ENCODE results near the gene GAS2. TPM values are rescaled to one million over a fixed set of nuclear protein-coding genes. Genes with fewer than 3 reads are reported as not detected.

The GAS2 gene
- polyA plus RNA-seq, 1 of the 3 experiments (the other 2 are of a cell fraction): 0.72 TPM

GRCh38 chr11:22640862-22641261, 25.5 kb upstream of the GAS2 start:
- POLR2A ChIA-PET: no interaction called here
- CTCF ChIA-PET: interaction anchor here (1.6 kb wide), 1 partner anchor 101 kb away, joined by 3 read pairs; no protein-coding TSS in a partner anchor

More at GRCh38 chr11:22640862-22641261, 25.5 kb upstream of the GAS2 start:
- Histone ChIP-seq H3F3A (replicated peaks; ENCODE audit: insufficient read depth) (no peaks in the 10 kb centered on the region), H3K4me3 (ENCODE audit: low read depth in 2 of 2, low read length in 1 of 2) (no peak overlapping the region), H3K4me1 (ENCODE audit: control insufficient read depth in 1 of 2, insufficient read depth in 2 of 2, low read depth in 1 of 2, low read length in 1 of 2) (no peaks in the 10 kb centered on the region), H3K36me3 (replicated peaks in 1 of 2; ENCODE audit: control insufficient read depth in 1 of 2, insufficient read depth in 2 of 2, low read length in 1 of 2) (no peaks in the 10 kb centered on the region), H2AFZ (ENCODE audit: low read depth) (no peak overlapping the region), H3K79me2 (ENCODE audit: insufficient read depth) (no peaks in the 10 kb centered on the region), H3K4me2 (no peak overlapping the region), H3K27ac (ENCODE audit: low read depth in 2 of 2, low read length in 1 of 2) (no peak overlapping the region), H3K27me3 (ENCODE audit: insufficient read depth) (no peaks in the 10 kb centered on the region), H3K9me3 (no peaks in the 10 kb centered on the region), H3K9ac (no peak overlapping the region), H3K9me2 (no peaks in the 10 kb centered on the region), H4K20me1 (ENCODE audit: insufficient read depth) (no peaks in the 10 kb centered on the region)
- DNase-seq: no peak
- whole genome bisulfite sequencing (ENCODE audit: low lambda C conversion rate): 76% methylated on average over 2 of the region's 2 CpGs
- no peak for TF ChIP-seq USF2 (IDR thresholded peaks at IDR 0.05; ENCODE audit: borderline replicate concordance, low read depth, low read length)
- TF ChIP-seq TEAD4 (IDR thresholded peaks at IDR 0.05; ENCODE audit: borderline replicate concordance, insufficient read depth): no peak
- TF ChIP-seq ELF1 (IDR thresholded peaks at IDR 0.05): no peak
- TF ChIP-seq IRF3 (IDR thresholded peaks at IDR 0.05; ENCODE audit: low read depth, low read length): no peak
- no peak for TF ChIP-seq NFIC (IDR thresholded peaks at IDR 0.05; ENCODE audit: borderline replicate concordance)
- TF ChIP-seq FOSL2 (IDR thresholded peaks at IDR 0.05; ENCODE audit: borderline replicate concordance, low read depth): no peak
- no peak for TF ChIP-seq RXRA (IDR thresholded peaks at IDR 0.05; ENCODE audit: borderline replicate concordance, low read depth)
- TF ChIP-seq GABPA (IDR thresholded peaks at IDR 0.05; ENCODE audit: low read depth): no peak
- no peak for TF ChIP-seq RAD21 (IDR thresholded peaks at IDR 0.05; ENCODE audit: low read length)
- TF ChIP-seq REST (IDR thresholded peaks at IDR 0.05; ENCODE audit: low read depth, low read length): no peak
- TF ChIP-seq RCOR1 (IDR thresholded peaks at IDR 0.05; ENCODE audit: low read length): no peak
- no peak for TF ChIP-seq ZBTB33 (IDR thresholded peaks at IDR 0.05; ENCODE audit: borderline replicate concordance, low read depth)

All from SK-N-SH (cell line).